GM12872 (cell line): ENCODE data around the gene LMO1.

Source experiments
- TF ChIP-seq, protein P1 (sequence below): IDR thresholded peaks from 3 replicates; pipeline ENCODE4 v1.5.1; 2011; ENCODE audit warnings: low read depth, mild to moderate bottlenecking, low read length, moderate library complexity; ENCODE audit not compliant: insufficient read depth

LMO1 gene

DNA sequence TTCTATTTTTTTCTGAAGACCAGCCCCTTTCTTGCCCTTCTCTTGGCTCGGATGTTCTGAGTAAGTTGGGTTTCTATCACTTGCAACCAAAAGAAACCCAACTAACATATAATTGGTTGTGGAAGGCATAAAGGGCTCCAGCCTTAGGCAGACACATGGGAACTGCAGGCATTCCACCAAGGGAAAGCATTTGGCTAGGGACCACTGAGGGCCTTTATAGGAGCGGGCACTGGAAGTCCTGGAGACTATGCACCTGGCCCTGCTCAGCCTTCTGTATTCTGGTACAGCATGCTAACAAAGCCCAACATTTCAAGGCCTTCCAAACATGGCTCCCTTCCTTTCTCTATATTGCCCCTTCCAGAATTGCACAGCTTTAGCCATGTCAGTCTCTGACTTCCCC is 17.6 kb upstream of the LMO1 start:
- TF ChIP-seq, protein P1, sequence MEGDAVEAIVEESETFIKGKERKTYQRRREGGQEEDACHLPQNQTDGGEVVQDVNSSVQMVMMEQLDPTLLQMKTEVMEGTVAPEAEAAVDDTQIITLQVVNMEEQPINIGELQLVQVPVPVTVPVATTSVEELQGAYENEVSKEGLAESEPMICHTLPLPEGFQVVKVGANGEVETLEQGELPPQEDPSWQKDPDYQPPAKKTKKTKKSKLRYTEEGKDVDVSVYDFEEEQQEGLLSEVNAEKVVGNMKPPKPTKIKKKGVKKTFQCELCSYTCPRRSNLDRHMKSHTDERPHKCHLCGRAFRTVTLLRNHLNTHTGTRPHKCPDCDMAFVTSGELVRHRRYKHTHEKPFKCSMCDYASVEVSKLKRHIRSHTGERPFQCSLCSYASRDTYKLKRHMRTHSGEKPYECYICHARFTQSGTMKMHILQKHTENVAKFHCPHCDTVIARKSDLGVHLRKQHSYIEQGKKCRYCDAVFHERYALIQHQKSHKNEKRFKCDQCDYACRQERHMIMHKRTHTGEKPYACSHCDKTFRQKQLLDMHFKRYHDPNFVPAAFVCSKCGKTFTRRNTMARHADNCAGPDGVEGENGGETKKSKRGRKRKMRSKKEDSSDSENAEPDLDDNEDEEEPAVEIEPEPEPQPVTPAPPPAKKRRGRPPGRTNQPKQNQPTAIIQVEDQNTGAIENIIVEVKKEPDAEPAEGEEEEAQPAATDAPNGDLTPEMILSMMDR, result no peak

DNA sequence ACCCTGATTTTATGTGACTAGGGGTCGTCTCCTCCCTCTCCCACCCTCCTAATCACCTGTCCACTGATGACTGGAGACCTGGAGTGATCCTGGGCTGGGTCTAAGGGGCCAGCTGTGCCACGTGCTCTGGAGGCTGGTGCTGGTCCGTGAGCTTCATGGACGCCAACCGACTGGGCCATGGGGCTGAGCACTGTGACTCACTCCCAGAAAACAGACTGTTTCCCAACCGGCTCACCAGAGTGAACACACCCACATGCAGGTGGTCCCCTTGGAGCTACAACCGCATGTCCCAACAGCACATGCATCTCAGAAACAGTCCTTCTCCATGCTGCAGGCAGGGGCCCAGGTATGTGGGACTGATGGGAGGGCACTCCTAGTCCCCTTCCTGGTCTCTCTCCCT is 14.0 kb upstream of the LMO1 start:
- TF ChIP-seq, protein P1, result no peak

DNA sequence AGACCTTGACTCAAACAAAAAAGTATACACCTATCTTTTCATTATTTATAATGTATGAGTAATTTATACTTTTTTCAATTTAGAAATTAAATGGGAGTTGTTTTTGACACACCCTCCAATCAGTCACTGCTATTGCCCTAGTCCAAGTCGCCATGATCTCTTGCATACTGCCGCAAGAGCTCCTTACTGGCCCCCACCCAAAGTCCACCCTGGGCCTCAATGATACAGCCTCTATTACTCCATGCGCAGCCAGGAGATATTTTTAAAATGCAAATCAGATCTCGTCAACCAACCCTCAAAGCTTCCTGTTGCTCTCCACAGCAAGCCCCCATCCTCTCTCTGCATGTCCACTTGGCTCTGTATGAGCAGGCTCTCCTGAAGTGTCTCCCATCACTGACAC is 12.8 kb upstream of the LMO1 start:
- TF ChIP-seq, protein P1, result no peak

DNA sequence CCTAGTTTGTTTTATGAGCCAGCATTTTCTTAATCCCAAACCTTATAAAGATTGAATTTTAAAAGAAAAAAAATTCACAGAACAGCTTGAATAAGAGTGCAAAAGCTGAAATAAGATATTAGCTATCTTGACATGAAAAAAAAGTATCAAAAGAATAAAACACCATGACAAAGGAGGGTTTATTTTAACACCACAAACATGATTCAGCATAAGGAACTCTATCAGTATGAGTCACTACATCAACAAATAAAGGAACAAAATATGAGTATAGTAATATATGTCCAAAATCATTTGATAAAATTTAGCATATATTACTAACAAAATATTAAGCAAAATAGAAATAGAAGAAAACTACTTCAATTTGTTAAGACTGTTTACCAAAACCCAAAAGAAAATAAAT is 9.6 kb upstream of the LMO1 start:
- TF ChIP-seq, protein P1, result no peak

DNA sequence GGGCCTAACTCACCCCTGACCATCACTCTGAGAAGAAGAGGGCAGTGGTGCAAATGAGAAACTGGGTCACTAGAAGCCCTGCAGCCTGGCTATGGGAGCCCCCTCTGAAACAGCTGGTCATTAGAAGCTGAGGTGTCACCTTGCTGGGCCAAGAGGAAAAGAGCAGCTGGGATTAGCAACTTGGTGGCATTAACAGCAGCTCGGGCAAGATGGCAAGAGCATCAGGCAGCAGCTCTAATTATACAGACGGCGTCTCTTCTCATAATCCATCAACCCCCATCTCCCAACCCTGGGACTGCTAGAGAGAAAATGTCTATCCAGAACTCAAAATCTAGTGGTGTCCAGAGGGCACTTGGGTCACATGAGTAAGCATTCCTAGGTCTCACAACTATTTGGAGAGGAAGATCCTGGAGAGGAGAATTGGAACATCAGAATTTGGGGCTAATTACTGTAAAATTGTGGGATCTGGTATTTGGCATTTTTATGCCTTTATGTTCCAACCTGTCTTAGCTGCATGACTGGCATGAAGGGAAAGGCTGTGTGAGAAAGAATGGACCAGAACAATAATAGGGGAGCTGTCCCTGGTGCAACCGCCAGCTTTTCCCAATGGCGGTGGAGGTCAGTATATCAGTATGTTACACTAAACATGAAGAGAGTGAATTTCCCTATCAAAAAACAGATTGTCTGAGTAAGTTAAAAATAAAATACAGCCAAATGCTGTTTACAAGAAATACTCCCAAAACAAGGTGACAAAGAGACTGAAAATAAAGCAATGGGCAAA is 7.6 kb upstream of the LMO1 start:
- TF ChIP-seq, protein P1, result no peak

DNA sequence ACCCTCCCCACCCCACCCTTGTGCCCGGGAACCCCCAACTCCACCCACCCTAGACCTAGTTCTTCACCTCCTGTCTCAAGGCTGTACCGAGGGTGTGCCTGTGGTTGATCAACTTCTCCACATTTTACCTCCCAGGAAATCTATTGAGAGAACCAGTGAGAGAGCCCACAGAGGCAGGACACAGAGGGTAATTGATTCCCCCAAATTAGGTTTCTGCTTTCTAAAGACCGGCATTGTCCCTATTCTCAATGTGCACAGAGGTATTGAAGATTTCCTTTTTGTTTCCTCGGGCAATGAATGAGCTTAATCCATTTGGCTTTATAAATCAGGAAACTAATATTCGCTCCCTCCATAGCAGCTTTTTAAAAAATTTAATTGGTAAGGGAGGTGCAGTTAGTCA is 6.0 kb upstream of the LMO1 start:
- TF ChIP-seq, protein P1, result no peak

DNA sequence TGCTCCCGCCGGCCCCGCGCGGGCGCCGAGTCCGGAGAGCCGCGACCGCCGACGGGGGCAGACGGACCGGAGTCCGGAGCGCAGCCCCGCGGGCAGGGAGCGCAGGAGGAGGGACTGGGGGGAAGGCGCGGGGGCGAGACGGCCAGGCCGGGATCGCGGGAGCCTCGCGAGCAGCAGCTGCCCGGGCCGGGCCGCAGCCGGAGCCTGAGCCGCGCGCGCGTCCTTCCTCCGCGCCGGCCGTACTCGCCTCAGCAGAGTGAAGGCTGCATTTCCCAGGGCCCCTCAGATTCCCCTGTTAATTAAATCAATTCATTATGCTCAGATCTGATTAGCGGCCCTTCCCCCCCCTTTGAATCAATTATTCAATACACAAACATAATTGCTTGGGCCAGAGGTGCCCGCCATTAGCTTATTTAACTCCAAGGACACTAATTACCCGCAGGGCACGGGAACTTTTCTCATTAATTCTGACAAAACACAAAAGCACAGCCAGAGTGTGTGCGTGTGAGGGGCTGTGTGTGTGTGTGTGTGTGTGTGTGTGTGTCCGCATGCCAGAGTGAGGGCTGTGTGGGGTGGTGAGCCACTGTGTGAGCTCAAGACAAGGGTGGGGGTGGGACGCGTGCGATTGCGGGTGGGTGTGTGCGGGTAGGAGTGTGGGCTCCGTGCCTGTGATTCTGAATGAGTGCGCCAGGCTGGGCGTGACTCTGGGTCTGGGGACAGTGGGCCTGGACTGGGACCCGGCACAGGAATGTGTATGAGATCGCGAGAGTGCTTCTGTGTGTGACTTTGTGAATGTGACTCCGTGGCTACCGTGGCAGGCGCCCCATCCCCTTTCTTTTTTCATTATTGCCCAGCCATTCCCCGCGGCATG is 5.1 kb upstream of the LMO1 start:
- TF ChIP-seq, protein P1, result no peak
